Hepatocyte (in vitro differentiated cells): ENCODE measurements around the gene ADAMTSL3. TPM values are rescaled to one million over a fixed set of nuclear protein-coding genes. Genes with fewer than 3 reads are reported as not detected.

Source experiments
- DNase-seq: peaks from one replicate; pipeline ENCODE4 v3.0.0-alpha.2; 2016; ENCODE audit warnings: low spot score
- H2AFZ ChIP-seq: fragments of 200-600 bp; sonication (generic); 2 replicates; pipeline ENCODE4 v1.6.0; 2016; ENCODE audit warnings: antibody characterized with exemption, mild to moderate bottlenecking
- H3K27ac ChIP-seq: fragments of 200-600 bp; sonication (generic); 2 replicates; pipeline ENCODE4 v1.5.1; 2016; ENCODE audit warnings: mild to moderate bottlenecking
- H3K27me3 ChIP-seq: fragments of 200-600 bp; sonication (generic); 2 replicates; pipeline ENCODE4 v1.6.1; 2016
- H3K36me3 ChIP-seq: fragments of 200-600 bp; sonication (generic); replicated peaks from 2 replicates; pipeline ENCODE4 v1.5.1; 2016; ENCODE audit warnings: low read depth; ENCODE audit not compliant: insufficient read depth
- H3K4me1 ChIP-seq: fragments of 200-600 bp; sonication (generic); 2 replicates; pipeline ENCODE4 v1.5.1; 2016; ENCODE audit warnings: mild to moderate bottlenecking, moderate library complexity; ENCODE audit not compliant: insufficient read depth
- H3K4me2 ChIP-seq: fragments of 200-600 bp; sonication (generic); 2 replicates; pipeline ENCODE4 v1.6.0; 2016
- H3K4me3 ChIP-seq: fragments of 200-600 bp; sonication (generic); 2 replicates; pipeline ENCODE4 v1.5.1; 2016; ENCODE audit warnings: mild to moderate bottlenecking
- H3K79me2 ChIP-seq: fragments of 200-600 bp; sonication (generic); 2 replicates; pipeline ENCODE4 v1.6.0; 2017; ENCODE audit warnings: mild to moderate bottlenecking
- H3K9me2 ChIP-seq: fragments of 200-600 bp; sonication (generic); replicated peaks from 2 replicates; pipeline ENCODE4 v1.6.0; 2017; ENCODE audit warnings: mild to moderate bottlenecking; ENCODE audit not compliant: insufficient read depth
- H3K9me3 ChIP-seq: fragments of 200-600 bp; sonication (generic); 2 replicates; pipeline ENCODE4 v1.5.1; 2016; ENCODE audit warnings: low read depth, mild to moderate bottlenecking
- H4K20me1 ChIP-seq: fragments of 200-600 bp; sonication (generic); 2 replicates; pipeline ENCODE4 v1.6.0; 2016; ENCODE audit warnings: mild to moderate bottlenecking; ENCODE audit not compliant: insufficient read depth, poor library complexity, severe bottlenecking
- CTCF ChIP-seq: fragments of 200-600 bp; sonication (generic); IDR thresholded peaks from 2 replicates; pipeline ENCODE4 v1.5.1; 2016; ENCODE audit warnings: antibody characterized with exemption, mild to moderate bottlenecking; ENCODE audit not compliant: poor library complexity
- EZH2 ChIP-seq: fragments of 200-600 bp; sonication (generic); IDR thresholded peaks from 2 replicates; pipeline ENCODE4 v1.6.1; 2016; ENCODE audit warnings: antibody characterized with exemption, mild to moderate bottlenecking, borderline replicate concordance
- EZH2phosphoT487 ChIP-seq: fragments of 200-600 bp; sonication (generic); IDR thresholded peaks from one replicate; pipeline ENCODE4 v1.6.1; 2018; ENCODE audit warnings: antibody characterized with exemption, mild to moderate bottlenecking, low read depth, moderate library complexity; ENCODE audit not compliant: unreplicated experiment, severe bottlenecking
- WGBS: methylation state at CpG from one replicate; pipeline ENCODE4 v1.1.6; 2016; ENCODE audit warnings: low lambda C conversion rate; ENCODE audit errors: missing lambda C conversion rate; 5-methylcytosine and 5-hydroxymethylcytosine counted together
- polyA plus RNA-seq: library from polyadenylated mRNA; unstranded; fragments of >200 nt; fragmentation: Nextera tagmentation; extraction: Ambion mirVana; gene quantifications from 2 replicates; pipeline ENCODE4 v1.2.1, GENCODE V29; 2016
- total RNA-seq: library from RNA; depleted of rRNA; stranded (reverse); fragments of >200 nt; gene quantifications from 2 replicates; pipeline ENCODE4 v1.2.3, GENCODE V29; 2014

Gene ADAMTSL3
- total and polyA plus RNA-seq, 2 experiments from 2014 or later, result 5.0 to 5.2 TPM

- TF ChIP-seq CTCF (no peak), EZH2phosphoT487 (no peak), EZH2 (no peak)
- Histone ChIP-seq H3K36me3 (no peaks in the 10 kb centered on the region), H3K27ac (no peak overlapping the region), H3K4me1 (peaks cover 16% of the 10 kb centered on the region), H3K4me2 (no peak overlapping the region), H3K27me3 (no peaks in the 10 kb centered on the region), H3K4me3 (no peak overlapping the region), H3K9me2 (no peaks in the 10 kb centered on the region), H3K9me3 (no peaks in the 10 kb centered on the region), H3K79me2 (no peaks in the 10 kb centered on the region), H4K20me1 (no peaks in the 10 kb centered on the region), H2AFZ (no peak overlapping the region)
- no peak for DNase-seq
- 15% methylated on average over 3 of the region's 3 CpGs for WGBS
Observed at GRCh38 chr15:83695246-83695645, 41.3 kb downstream of the ADAMTSL3 start.

GRCh38 chr15:83695901-83696425 is 42.0 kb downstream of the ADAMTSL3 start:
- no peak overlapping the region for H3K4me3 ChIP-seq
- H3K4me1 ChIP-seq, result peaks cover 16% of the 10 kb centered on the region
- 74% methylated on average over 7 of the region's 7 CpGs for WGBS
- no peak overlapping the region for H2AFZ ChIP-seq
- no peaks in the 10 kb centered on the region for H3K27me3 ChIP-seq
- DNase-seq, result no peak
- no peaks in the 10 kb centered on the region for H3K9me2 ChIP-seq
- TF ChIP-seq EZH2phosphoT487 (no peak), EZH2 (no peak), CTCF (no peak)
- no peak overlapping the region for H3K27ac ChIP-seq
- no peaks in the 10 kb centered on the region for H4K20me1 ChIP-seq
- H3K9me3 ChIP-seq, result no peaks in the 10 kb centered on the region
- no peaks in the 10 kb centered on the region for H3K79me2 ChIP-seq
- no peaks in the 10 kb centered on the region for H3K36me3 ChIP-seq
- no peak overlapping the region for H3K4me2 ChIP-seq

- Histone ChIP-seq H3K4me1 (peaks cover 16% of the 10 kb centered on the region), H3K36me3 (no peaks in the 10 kb centered on the region), H4K20me1 (no peaks in the 10 kb centered on the region), H3K4me2 (no peak overlapping the region), H3K4me3 (no peak overlapping the region), H3K9me3 (no peaks in the 10 kb centered on the region), H3K79me2 (no peaks in the 10 kb centered on the region), H3K9me2 (no peaks in the 10 kb centered on the region), H3K27me3 (no peaks in the 10 kb centered on the region), H2AFZ (no peak overlapping the region), H3K27ac (no peak overlapping the region)
- TF ChIP-seq EZH2 (no peak), EZH2phosphoT487 (no peak), CTCF (no peak)
- DNase-seq, result no peak
Observed at GRCh38 chr15:83697716-83698115, 43.8 kb downstream of the ADAMTSL3 start.

GRCh38 chr15:83698294-83698693 is 44.4 kb downstream of the ADAMTSL3 start:
- no peak overlapping the region for H3K4me2 ChIP-seq
- H3K27ac ChIP-seq, result no peak overlapping the region

More at GRCh38 chr15:83698294-83698693, 44.4 kb downstream of the ADAMTSL3 start:
- WGBS, result 86% methylated on average over 3 of the region's 3 CpGs
- DNase-seq, result peak; percentile 7
- H3K79me2 ChIP-seq, result no peaks in the 10 kb centered on the region
- H3K9me3 ChIP-seq, result no peaks in the 10 kb centered on the region
- H2AFZ ChIP-seq, result no peak overlapping the region
- no peak overlapping the region for H3K4me3 ChIP-seq
- no peaks in the 10 kb centered on the region for H3K36me3 ChIP-seq
- no peaks in the 10 kb centered on the region for H3K27me3 ChIP-seq
- TF ChIP-seq CTCF (no peak), EZH2phosphoT487 (no peak), EZH2 (no peak)
- H3K9me2 ChIP-seq, result no peaks in the 10 kb centered on the region
- peaks cover 16% of the 10 kb centered on the region for H3K4me1 ChIP-seq
- H4K20me1 ChIP-seq, result no peaks in the 10 kb centered on the region
